SW 1271 (cell line): Measurements from ENCODE around the gene NCL.

ENCODE experiments used
- DNase-seq, 2 experiments: peaks; one replicate each; lab custom pipeline; 2025; lab: John Stamatoyannopoulos, UW

The NCL gene

GRCh38 chr2:231463698-231464575, at the start of gene NCL:
NCL (minus strand) TSS chr2:231464484; CDS start chr2:231464353, 131 bp downstream.
- DNase-seq = peak; percentile 46 to 93

- DNase-seq = no peak
Measured at GRCh38 chr2:231513746-231514224, 49.5 kb upstream of the NCL start.

DNA sequence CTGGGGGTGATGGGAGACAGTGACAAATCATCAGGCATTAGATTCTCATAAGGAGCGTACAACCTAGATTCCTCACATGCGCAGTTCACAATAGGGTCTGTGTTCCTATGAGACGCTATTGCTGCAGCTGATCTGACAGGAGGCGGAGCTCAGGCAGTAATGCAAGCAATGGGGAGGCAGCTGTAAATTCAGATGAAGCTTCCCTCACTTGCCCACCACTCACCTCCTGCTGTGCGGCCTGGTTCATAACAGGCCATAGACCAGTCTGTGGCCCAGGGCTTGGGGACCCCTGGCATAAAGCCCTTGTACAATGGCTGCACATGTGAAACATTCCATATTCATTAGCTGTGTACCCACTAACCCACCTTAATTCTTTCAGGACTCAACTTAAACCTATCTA, 47.9 kb upstream of the NCL start:
- no peak for DNase-seq

GRCh38 chr2:231503766-231504165, 39.5 kb upstream of the NCL start:
- DNase-seq = no peak

- DNase-seq = no peak
Measured at GRCh38 chr2:231502596-231502995, 38.3 kb upstream of the NCL start.

GRCh38 chr2:231497651-231498050, 33.4 kb upstream of the NCL start:
- DNase-seq = no peak

GRCh38 chr2:231494669-231495068, 30.4 kb upstream of the NCL start:
- no peak for DNase-seq

GRCh38 chr2:231490801-231491200, 26.5 kb upstream of the NCL start:
- no peak for DNase-seq

GRCh38 chr2:231489990-231490389, 25.7 kb upstream of the NCL start:
- DNase-seq = no peak

DNA sequence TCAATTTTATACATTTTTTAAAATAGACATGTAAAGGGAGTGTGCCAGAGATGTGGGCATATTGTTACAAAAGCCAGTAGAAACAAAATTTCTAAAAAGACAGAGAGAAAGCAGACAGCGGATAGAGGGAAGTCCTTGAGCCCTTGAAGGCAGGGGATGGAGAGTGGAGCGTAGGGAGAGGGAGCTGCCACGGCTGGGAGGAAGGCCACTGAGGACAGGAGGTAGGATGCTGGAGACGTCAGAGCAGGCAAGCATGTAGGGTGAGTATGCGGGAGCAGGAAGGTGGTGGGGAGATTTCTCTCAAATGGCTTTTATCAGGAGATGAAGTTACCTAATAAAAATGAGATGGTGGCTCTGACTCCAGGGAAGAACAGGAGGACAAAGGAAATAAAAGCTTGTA, 24.0 kb upstream of the NCL start:
- no peak for DNase-seq

DNA sequence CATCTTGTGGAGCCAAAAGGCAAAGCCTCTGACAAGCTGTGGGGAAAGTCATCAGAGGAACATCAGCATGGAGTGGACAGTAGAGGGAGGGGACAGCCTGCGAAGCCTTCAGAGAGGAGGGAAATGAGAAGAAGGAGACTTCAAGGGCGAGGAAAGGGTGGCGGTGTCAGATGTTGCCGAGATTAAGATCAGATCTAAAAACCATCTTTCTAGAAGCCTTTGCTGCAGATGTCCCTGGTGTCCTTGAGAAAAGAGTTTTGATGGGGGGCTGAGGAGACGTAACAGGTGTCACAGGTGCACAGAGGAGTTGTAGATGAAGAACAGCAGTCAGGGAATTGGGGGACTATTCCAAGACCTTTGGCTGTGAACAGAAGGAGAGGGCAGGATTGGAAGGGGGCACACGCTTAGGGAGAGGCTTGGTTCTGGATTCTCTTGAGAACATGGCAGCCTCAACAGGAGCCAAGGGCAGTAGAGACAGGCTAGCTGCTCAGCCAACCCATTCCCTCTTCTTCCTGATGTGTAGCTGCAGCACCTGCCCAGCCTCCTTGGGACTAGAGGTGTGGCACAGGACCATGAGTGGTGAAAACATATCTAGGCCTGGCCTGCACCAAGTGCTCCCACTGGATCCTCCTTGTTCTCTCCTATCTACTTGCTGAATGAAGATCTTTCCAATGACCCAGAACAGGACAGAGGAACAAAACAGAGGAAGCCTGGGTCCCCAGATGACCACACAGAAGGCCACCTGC, 22.7 kb upstream of the NCL start:
- no peak for DNase-seq

GRCh38 chr2:231483398-231484329, 19.4 kb upstream of the NCL start:
- DNase-seq = no peak

GRCh38 chr2:231482806-231483391, 18.6 kb upstream of the NCL start:
- peak in 1 of 2 experiments; percentile 7 for DNase-seq

DNA sequence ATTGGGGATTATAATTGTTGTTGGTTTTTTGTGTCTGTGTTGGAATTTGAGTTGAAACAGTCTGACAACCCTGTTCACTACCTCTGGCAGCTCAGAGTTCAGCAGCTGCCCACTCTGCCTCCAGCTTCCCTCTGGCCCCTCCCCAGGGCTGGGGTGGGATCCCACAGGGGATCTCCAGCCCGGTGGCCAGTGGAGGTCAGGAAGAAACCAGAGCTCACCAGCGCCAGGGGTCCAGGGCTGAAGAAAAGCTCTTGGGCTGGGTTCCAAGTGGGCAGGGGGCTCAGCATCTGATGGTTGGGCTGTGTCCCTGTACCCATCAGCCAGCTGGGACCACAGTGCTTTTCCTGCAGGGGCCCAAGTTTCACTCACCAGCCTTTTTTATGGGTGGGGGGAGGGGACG, 16.5 kb upstream of the NCL start:
- DNase-seq = no peak

DNA sequence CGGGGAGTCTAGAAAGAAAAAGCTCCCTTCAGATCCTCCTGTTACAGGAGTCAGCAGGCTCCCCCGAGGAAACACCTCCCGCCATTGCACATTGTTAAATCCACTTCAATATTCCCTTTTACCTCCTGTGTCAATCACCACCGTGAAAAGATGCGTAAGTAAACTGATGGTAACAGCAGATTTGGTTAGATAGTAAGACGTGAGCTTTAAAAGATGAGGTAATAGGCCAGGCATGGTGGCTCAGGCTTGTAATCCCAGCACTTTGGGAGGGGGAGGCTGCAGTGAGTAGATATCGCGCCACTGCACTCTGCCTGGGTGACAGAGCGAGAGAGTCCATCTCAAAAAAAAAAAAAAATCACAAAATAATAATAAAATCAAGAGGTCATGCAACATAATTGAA, 15.2 kb upstream of the NCL start:
- DNase-seq = no peak

- no peak for DNase-seq
Measured at GRCh38 chr2:231476920-231477319, 12.6 kb upstream of the NCL start.

DNA sequence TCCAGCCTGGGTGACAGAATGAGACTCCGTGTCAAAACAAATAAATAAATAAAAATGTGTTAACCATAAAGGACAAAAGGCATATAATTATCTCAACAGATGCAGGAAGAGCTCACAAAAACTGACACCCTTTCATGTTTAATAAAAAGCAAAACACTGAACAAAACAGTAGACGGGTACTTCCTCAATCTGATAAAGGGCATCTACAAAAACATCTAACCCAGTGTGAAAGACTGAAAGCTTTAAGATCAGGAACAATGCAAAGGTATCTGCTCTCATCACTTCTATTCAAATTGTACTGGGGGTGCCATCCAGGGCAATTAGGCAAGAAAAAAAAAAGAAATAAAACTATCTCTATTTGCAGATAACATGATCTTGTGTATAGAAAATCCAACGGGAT, 11.7 kb upstream of the NCL start:
- DNase-seq = no peak

DNA sequence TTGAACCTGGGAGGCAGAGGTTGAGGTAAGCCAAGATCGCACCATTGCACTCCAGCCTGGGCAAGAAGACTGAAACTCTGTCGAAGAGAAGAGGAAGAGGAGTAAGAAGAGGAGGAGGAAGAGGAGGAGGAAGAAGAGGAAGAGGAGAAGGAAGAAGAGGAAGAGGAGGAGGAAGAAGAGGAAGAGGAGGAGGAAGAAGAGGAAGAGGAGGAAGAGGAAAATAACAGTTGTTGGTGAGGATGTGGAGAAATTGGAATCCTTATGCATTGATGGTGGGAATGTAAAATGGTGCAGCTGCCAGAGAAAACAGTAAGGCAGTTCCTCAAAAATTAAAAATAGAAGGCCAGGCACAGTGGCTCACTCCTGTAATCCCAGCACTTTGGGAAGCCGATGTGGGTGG, 8.5 kb upstream of the NCL start:
- no peak for DNase-seq

DNA sequence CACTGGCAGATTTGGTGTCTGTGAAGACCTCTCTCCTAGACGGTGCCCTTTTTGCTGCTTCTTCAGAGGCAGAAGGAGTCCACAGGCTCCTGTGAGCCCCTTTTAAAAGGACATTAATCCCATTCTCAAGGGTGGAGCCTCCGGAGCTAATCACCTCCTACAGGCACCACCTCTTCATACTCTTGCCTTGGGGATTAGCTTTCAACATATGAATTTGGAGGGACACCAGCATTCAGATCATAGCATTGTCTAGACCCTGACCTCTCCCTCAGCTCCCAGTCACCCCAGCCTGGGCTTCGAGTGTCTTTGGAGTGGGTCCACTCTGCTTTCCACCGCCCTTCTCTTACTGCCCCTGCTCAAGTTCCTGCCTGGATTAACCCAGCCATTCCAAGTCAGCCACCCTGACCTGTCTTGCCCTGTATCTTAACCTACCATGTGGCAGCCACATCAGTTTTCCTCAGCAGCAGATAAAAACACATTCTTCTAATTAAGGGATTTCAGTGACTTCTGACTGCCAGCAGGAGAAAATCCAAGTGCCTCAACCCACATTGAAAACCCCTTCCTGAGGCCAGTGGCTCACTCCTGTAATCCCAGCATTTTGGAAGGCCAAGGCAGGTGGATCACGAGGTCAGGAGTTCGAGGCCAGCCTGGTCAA, 6.1 kb upstream of the NCL start:
- no peak for DNase-seq

GRCh38 chr2:231469583-231469950, 5.3 kb upstream of the NCL start:
- DNase-seq = no peak
